Measurements from ENCODE around the gene OPN4. TPM values are rescaled to one million over a fixed set of nuclear protein-coding genes. Genes with fewer than 3 reads are reported as not detected.

OPN4 gene
- total RNA-seq, 1 donor from 2014 or later: not detected

GRCh38 chr10:86699541-86699940, 45.2 kb downstream of the OPN4 start:
- ATAC-seq: no peak
- no peak overlapping the region for H3K4me3 ChIP-seq
- no peak for TF ChIP-seq CTCF (IDR thresholded peaks at IDR 0.05)

DNA sequence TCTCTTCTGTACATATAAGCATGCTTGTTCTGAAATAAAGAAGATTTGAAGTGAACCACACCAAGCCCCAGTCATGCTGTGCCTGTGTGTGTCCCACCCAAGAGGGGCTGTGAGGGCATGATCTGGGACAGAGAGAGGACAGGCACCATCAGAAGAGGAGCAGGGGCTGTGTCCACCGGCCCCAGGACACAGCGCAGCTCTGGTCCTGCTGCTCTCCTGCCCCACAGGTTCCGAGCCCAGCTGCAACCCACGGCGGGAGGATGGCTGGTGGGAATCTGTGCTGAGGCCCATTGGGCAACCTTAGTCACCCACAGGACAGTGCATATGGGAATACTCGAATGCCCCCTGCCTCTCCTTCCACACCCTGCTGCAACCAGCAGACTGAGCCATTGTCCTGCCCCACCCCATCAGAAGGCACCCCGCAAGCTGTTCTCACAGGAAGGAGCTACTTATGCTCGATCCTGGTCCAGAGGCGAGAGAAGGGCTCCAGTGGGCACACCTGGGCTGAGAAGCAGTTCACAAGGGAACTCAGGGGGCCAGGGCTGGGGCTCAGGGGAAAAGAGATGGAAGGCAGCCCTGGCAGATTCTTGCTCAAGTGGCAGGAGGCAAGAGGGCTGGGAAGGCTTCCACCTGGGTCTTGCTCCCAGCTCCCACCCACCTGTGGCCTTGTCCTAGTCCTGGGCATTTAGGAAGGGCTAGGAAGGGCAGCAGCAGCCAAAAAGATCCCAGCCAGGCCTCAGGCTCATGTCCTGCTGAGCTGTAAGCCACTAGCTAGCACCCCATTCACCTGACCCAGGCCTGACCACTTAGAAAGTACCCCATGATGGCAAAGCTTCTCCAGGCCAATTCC, 45.9 kb downstream of the OPN4 start:
- Histone ChIP-seq H3K27me3 (ENCODE audit: low read depth) (no peaks in the 10 kb centered on the region), H3K9me3 (no peaks in the 10 kb centered on the region), H3K4me1 (no peaks in the 10 kb centered on the region), H3K27ac (no peak overlapping the region), H3K4me3 (no peak overlapping the region), H3K36me3 (no peaks in the 10 kb centered on the region)
- no peak for TF ChIP-seq CTCF (IDR thresholded peaks at IDR 0.05)
- ATAC-seq: peak; percentile 5 to 13
- intact Hi-C loops (cut with DNase I): no loop called here
- DNase-seq: peak; percentile 31

More at GRCh38 chr10:86699541-86699940, 45.2 kb downstream of the OPN4 start:
- H3K27me3 ChIP-seq (ENCODE audit: low read depth): no peaks in the 10 kb centered on the region
- DNase-seq: peak; percentile 10
- H3K36me3 ChIP-seq: no peaks in the 10 kb centered on the region
- intact Hi-C loops (cut with DNase I): no loop called here
- no peaks in the 10 kb centered on the region for H3K4me1 ChIP-seq
- no peaks in the 10 kb centered on the region for H3K9me3 ChIP-seq
- no peak overlapping the region for H3K27ac ChIP-seq

DNA sequence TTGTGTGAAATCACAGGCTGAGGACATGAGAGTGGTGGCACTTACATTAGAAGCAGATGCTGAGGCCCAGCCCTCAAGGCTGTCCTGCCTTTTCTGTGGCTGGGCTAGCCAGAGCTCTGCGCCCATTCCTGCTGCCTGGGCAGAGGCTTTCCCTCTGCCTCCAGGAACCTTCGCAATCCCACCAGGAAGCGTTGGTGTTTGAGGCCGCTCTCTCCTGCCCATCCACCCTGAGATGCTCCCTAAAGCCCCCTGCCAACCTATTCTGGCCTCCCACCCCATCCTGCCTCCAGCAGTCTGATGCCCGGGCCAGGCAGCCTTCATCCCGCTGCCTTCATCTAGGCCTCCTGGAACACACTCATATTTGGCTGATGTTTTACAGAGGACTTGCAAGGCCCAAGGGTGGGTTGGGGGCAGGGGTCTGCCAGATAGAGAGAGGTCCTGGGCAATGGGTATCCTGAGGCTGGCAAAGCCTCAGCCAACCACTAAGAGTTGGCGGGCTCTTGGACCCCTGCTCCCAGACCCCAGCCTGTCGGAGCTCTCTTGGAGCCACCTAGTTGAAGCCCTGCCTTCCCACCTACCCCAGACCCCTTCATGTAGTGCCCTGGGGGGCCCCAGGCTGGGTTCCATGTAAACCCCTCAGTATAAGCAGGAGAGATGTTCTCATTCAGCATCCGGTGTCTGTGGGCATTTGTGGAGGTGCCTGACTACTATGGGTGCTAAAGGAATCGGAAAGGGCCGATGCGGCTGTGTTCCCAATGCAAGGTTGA, 46.7 kb downstream of the OPN4 start:
- intact Hi-C loops (cut with DNase I): no loop called here

GRCh38 chr10:86703176-86703575, 48.8 kb downstream of the OPN4 start:
- intact Hi-C loops (cut with DNase I): no loop called here
- Histone ChIP-seq H3K4me1 (no peaks in the 10 kb centered on the region), H3K4me3 (no peak overlapping the region), H3K36me3 (no peaks in the 10 kb centered on the region), H3K27me3 (ENCODE audit: low read depth) (peaks cover 4% of the 10 kb centered on the region), H3K27ac (no peak overlapping the region), H3K9me3 (no peaks in the 10 kb centered on the region)
- ATAC-seq: no peak
- TF ChIP-seq CTCF (IDR thresholded peaks at IDR 0.05): no peak
- DNase-seq: peak; percentile 15

More for the DNA sequence above, 46.7 kb downstream of the OPN4 start:
- TF ChIP-seq CTCF (IDR thresholded peaks at IDR 0.05): no peak
- no peaks in the 10 kb centered on the region for H3K9me3 ChIP-seq
- H3K4me3 ChIP-seq: no peak overlapping the region
- H3K27ac ChIP-seq: no peak overlapping the region
- H3K36me3 ChIP-seq: no peaks in the 10 kb centered on the region
- DNase-seq (peak; percentile 28), ATAC-seq (no peak)
- H3K27me3 ChIP-seq (ENCODE audit: low read depth): peaks cover 4% of the 10 kb centered on the region
- H3K4me1 ChIP-seq: no peaks in the 10 kb centered on the region

DNA sequence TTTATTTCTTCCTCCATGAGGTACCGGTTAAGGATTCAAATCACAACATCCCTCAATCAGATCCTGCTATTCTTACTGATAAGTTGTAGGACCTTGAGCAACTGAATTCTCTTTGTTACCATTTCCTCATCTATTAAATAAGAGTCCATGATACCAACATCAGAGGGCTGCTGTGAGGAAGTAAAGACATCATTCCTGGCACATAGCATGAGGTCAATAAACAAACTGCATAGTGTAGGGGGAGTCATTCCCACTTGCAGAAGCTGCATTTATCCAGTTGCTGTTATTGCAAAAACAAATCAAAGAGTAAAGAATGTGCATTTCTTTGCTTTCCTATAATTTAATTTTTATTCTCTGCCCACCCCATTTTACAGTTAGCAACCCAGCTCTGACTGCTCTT, 50.8 kb downstream of the OPN4 start:
- TF ChIP-seq CTCF (IDR thresholded peaks at IDR 0.05): no peak
- DNase-seq: no peak

More for the DNA sequence above, 50.8 kb downstream of the OPN4 start:
- Histone ChIP-seq H3K27me3 (ENCODE audit: low read depth) (peaks cover 4% of the 10 kb centered on the region), H3K36me3 (no peaks in the 10 kb centered on the region), H3K4me3 (no peak overlapping the region), H3K9me3 (no peaks in the 10 kb centered on the region), H3K4me1 (no peaks in the 10 kb centered on the region), H3K27ac (no peak overlapping the region)
- intact Hi-C loops (cut with DNase I): no loop called here
- no peak for ATAC-seq

All from lower lobe of right lung (tissue), 2 donors.